GM12801 (cell line): ENCODE data around the gene ZCCHC24.

ENCODE experiments used
- TF ChIP-seq, protein P1 (sequence below): IDR thresholded peaks from one replicate; pipeline ENCODE4 v1.5.1; 2011; ENCODE audit warnings: control low read depth; ENCODE audit not compliant: insufficient read length; ENCODE audit errors: extremely low read depth

Gene ZCCHC24

DNA sequence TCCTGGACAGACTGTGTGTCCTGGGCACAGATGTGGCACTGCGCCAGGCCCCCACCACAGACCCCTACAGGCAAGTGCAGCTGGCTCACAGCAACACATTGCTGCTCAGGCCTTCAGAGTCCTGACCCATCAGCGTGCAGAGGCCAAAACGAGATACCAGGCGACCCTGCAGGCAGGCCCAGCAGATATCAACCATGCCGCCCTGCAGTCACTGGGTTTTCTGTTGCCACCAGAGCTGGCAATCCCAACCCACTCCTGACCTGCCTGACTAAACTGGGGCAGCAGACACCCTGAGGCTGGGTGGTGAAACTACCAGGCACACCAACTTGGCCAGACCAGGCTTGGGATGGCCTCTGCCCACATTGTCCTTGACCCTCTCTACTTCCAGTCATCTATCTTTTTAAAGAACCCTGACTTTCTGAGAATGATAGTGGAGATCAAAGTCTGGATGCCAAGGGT lies 20.3 kb downstream of the ZCCHC24 start:
- TF ChIP-seq, protein P1, sequence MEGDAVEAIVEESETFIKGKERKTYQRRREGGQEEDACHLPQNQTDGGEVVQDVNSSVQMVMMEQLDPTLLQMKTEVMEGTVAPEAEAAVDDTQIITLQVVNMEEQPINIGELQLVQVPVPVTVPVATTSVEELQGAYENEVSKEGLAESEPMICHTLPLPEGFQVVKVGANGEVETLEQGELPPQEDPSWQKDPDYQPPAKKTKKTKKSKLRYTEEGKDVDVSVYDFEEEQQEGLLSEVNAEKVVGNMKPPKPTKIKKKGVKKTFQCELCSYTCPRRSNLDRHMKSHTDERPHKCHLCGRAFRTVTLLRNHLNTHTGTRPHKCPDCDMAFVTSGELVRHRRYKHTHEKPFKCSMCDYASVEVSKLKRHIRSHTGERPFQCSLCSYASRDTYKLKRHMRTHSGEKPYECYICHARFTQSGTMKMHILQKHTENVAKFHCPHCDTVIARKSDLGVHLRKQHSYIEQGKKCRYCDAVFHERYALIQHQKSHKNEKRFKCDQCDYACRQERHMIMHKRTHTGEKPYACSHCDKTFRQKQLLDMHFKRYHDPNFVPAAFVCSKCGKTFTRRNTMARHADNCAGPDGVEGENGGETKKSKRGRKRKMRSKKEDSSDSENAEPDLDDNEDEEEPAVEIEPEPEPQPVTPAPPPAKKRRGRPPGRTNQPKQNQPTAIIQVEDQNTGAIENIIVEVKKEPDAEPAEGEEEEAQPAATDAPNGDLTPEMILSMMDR = no peak

DNA sequence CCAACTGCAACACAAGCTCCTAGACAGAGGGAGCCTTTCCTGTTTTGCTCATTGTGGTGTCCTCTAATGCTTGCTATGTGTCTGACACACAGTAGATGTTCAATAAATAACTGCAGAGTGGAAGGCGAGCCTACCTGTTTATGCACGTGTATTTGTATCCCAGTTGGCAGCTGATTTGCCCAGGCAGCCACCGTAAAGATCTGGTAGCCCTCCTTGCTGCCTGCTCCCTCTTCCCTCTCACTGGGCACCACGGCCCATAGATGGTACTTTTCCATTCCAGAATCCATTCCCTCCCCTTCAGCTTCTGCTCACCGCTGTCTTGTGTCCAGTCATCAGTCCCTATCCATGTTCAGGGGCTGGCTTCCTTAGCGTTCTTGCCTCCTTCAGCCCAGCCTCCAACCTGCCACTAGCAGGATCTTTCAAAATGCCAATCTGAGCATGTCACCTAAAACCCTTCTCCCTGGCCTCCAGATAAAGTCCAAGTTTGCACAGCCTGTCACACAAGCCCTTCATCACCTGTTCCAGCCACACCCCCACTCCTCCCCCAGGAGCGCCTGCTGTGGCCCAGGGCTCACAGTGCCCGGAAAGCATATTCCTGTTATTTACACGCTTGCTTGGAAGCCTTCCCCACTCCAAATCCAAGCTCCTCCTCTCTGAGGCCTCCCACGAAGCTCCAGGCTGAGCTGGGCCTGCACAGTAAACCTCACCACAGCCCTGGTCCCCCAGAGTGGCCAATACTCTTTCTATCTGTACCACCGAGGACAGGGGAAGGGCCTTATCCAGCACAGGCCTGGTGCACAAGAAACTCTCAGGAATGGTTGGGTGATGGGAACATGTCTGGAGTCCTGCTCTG lies 21.0 kb downstream of the ZCCHC24 start:
- TF ChIP-seq, protein P1 = no peak

DNA sequence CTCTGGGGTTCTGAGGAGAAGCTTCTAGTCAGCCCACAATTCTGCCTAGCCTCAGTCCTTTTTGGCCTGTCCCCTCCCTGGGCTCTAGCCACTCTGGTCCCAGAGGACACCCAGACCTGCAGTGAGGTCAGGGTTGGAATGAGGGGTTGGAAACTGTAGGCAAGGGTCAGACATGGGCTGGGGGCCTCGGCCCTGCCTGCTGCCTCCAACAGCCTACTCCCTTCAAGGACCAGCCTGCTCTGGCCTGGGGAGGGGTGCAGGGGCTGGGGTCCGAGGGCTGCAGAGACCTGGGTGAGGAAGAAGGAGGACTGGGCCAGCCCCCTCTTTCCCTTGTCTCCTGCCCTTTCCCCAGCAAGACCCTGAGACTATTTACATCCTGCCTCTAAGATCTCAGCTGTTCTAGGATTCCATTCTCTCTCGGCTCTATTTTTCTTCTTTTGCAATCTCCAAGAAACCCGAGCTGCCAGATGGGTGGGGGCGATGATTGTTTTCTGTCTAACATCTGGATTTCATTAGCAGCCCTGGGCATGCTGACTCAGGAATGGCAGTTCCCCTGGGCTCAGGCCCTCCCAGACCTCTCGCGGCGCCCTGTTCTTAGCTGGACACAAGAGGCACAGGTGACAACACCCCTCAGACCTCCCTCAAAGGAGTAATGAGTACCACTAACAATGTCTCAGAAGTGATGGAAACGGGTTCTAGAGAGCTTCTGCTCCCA lies 23.1 kb downstream of the ZCCHC24 start:
- TF ChIP-seq, protein P1 = no peak

DNA sequence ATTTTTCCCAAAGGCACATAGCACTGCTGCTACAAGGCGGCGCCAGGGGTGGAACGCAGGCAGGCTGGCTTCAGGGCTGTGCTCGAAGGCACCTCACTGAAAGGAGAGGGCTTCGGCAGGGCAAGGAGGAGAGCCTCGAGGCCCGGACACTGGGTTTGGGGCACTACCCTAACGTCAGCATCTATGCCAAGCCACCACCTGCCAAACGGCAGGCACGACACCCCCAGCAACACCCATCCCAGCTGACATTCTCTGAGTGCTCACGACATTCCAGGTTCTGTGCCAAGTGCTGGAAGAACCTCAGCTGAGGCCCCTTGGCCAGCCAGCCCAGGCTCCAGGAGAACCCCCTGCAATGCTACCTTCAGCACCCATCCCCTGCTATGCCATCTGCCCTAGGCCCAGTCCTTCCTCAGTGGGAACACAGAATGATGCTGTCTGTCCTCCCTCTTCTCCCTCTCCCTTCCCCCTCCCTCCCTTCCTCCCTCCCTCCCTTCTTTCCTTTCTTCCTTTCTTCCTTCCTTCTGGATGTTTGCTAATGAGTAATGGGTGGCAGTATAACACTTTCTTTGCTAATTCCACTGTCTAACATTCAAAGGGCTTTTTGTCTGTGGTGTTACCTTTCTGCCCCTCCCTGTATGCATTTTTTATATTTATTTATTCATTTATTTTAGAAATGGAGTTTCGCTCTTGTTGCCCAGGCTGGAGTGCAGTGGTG lies 24.3 kb downstream of the ZCCHC24 start:
- TF ChIP-seq, protein P1 = no peak

DNA sequence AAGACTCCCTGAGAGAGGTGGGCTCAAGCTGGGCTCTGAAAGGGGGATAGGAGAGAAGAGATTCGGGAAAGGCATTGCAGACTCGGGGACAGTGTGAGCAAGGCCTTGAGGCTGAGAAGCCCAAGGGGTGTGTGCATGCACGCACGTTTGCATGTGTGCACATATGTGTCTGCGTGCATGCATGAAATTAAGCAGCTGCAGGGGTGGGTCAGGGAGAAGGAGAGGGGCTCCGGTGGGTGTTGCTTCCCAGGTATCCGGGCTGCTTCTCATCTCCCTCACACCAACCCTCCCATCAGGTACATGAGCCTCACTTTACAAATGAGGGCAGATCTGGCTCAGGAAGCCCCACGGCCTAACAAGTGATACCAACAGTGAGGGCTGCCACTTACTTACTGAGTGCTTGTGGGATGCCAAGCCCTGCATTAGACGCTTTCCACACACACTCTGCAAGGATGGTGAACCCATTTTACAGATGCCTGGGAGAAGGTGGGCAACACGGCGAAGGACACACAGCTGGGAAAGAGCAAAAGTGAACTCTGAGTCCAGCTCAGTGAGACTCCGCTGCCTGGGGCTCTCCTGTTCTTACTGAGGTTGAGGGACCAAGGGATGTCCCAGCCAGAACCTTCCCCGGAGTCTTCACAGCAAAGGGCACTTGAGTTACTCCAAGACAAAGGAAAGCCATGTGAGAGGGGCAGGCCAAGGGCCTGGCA lies 26.4 kb downstream of the ZCCHC24 start:
- TF ChIP-seq, protein P1 = no peak

DNA sequence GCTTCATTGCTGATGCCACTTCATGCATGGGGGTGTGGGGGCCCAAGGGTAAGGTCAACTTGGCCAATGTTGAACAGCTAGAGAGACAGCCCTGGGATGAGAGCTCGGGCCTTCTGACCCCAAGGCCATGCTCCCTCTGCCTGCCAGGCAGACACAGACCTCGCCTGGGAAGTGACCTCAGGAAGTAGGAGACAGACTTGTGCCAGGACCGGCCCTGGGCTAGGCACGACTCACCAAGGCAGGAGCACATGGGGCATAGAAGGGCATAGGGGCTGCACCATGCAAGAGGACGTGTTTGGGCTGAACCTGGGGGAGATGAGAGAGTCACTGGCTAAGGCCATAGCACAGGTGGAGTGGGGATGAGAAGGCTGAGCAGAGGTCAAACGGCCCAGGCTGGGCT lies 27.1 kb downstream of the ZCCHC24 start:
- TF ChIP-seq, protein P1 = no peak

DNA sequence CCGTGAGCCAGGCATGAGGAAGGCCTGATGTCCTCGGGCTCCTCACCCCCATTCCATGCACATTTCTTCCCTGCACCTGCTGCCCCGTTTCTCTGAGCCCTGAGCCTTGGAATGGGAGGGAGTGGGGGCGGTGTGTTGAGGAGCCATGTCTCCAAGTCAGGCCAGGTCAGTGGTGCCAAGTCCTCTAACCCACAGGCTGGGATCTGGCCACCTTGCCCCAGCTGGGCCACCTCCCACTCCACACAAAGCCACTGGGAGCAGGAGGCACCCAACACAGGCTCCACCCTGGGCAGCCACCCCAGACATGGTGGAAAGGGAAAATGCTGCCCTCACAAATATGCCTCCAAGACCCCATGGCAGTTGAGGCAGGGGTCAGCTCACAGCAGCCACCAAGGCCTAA lies 27.7 kb downstream of the ZCCHC24 start:
- TF ChIP-seq, protein P1 = no peak
